NCI-H748 (cell line): ENCODE measurements around the gene ERCC2.
"Not testable (repeated sequence)": the region's sequence is repeated elsewhere in the genome, so short reads cannot be mapped to it uniquely, and the experiment has no call there.

ENCODE experiments used
- DNase-seq: peaks from one replicate; lab custom pipeline; 2025; ENCODE audit not compliant: unreplicated experiment; lab: John Stamatoyannopoulos, UW

ERCC2 gene

DNA sequence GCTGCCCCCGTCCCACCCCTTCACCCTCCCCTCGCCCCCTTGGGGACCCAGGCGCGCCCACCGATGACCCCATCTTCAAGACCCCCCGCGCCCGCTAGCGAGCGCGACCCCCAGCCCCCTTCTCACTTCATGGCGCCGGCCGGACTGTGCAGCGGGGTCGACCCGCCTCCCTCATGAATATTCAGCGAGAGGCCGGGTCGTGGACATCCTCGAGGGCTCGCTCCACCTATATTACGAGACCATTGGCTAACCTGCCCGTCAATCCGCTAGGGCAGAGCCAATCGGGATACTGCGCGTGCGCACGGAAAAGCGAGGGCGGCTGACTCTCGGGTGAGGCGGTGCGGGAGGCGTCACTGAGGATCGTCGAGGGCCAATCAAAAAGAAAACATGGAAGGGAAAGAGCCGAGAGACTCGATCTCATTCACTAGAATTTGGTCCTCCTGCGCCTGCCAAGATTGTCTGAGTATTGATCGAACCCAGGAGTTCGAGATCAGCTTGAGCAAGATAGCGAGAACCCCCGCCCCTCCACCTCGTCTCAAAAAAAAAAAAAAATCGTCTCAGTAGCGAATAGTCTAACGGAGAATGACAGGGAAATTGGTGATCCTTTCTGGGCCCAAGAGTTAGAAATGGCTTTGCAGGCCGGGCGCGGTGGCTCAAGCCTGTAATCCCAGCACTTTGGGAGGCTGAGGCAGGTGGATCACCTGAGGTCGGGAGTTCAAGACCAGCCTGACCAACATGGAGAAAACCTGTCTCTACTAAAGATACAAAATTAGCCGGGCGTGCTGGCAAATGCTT, at the start of gene ERCC2:
TSS of gene ERCC2 (minus strand) at position 164 of the 795 bp plus-strand sequence. CDS start at position 131, 33 bp downstream.
- peak; percentile 99 for DNase-seq

DNA sequence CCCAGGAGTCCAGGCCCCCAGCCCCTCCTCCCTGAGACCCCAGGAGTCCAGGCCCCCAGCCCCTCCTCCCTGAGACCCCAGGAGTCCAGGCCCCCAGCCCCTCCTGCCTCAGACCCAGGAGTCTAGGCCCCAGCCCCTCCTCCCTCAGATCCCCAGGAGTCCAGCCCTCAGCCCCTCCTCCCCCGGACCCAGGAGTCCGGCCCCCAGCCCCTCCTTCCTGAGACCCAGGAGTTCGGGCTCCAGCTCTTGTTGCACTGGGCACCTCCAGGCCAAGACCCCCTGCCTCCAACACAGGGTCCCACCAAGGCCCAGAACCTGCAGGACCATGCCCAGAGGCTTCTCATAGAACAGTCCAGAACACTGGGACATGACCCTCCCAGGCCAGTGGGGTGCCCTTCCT, 49.5 kb upstream of the ERCC2 start:
- DNase-seq = no peak

- no peak for DNase-seq
These were observed 49.0 kb upstream of the ERCC2 start for GRCh38 chr19:45419396-45419795.

DNA sequence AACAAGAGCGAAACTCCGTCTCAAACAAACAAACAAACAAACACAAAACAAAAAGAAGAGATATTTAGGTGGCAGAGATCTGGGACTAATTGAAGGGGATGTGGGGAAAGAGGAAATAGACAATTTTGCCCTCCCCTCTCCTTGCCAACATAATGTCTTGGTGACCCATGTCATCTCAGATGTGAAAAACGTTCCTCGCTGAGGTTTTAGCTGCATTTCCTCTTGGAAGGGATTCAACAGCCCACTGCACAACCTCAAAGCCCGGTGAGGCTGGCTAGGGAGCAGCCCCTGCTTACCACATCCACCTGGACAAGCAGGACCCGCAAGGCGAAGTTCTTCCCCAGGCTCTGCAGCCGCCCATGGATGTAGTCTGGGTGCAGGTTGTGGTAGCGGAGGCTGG, 48.4 kb upstream of the ERCC2 start:
- no peak for DNase-seq

- DNase-seq = no peak
These were observed 46.8 kb upstream of the ERCC2 start for GRCh38 chr19:45417151-45417550.

- no peak for DNase-seq
These were observed 44.1 kb upstream of the ERCC2 start for GRCh38 chr19:45414468-45414867.

DNA sequence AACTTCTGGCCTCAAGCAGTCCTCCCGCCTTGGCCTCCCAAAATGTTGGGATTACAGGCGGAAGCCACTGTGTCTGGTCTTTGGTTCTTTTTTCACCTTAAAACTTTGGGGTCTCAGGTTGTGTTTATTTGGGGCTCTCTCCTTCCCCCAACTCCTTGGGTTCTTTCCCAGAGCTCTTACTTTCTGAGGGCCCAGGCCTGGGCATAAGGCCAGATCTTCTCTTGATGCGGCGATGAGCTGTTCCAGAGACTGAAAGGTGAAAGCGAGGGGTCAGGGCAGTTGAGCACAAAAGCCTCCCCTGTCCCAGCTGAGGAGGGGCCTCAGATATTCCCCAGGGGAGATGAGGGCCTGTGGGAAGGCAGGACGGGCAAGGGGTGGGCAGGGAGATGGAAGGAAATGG, 43.1 kb upstream of the ERCC2 start:
- no peak for DNase-seq

DNA sequence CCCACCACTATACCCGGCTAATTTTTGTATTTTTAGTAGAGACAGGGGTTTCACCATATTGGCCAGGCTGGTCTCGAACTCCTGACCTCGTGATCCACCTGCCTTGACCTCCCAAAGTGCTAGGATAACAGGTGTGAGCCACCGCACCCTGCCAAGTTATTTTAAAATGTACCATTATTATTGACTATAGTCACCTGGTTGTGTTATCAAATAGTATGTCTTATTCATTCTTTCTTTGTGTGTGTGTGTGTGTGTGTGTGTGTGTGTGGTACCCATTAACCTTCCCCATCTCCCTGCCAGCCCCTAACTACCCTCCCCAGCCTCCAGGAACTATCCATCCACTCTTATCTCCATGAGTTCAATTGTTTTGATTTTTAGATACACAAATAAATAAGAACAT, 40.0 kb upstream of the ERCC2 start:
- DNase-seq = not testable (repeated sequence)

DNA sequence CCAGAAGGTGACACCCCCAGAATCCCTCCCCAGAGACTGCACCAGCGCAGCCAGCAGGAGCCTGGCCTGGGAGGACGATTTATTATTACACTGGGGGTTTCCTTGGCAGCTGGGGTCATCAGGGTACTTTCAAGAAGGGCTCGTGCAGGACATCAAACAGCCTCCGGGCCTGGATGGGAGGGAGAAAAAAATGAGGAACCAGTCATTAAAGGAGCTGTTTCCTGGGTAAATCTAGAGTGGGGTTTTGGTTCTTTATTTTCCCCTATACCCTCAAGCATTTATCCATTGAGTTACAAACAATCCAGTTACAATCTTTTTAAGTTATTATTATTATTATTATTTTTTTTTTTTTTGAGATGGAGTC, 39.2 kb upstream of the ERCC2 start:
- no peak for DNase-seq

GRCh38 chr19:45408830-45409556, 38.6 kb upstream of the ERCC2 start:
- DNase-seq = no peak

DNA sequence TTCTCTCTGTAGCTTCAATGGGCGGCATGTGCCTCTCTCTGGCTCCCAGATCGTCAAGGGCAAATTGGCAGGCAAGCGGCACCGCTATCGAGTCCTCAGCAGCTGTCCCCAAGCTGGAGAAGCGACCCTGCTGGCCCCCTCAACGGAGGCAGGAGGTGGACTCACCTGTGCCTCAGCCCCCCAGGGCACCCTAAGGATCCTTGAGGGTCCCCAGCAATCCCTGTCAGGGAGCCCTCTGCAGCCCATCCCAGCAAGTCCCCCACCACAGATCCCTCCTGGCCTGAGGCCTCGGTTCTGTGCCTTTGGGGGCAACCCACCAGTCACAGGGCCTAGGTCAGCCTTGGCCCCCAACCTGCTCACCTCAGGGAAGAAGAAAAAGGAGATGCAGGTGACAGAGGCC, 37.7 kb upstream of the ERCC2 start:
- DNase-seq = no peak

DNA sequence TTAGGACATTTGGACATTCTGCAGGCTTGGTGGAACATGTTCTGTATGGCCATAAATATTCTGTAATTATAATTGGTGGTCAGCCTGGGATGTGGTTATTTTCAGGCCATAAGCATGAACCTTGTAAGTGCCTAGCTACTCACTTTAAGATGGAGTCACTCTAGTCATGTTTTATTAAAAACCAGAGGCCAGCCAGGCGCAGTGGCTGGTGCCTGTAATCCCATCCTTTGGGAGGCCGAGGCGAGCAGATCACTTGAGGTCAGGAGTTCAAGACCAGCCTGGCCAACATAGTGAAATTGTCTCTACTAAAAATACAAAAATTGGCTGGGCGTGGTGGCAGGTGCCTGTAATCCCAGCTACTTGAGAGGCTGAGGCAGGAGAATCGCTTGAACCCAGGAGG, 37.2 kb upstream of the ERCC2 start:
- not testable (repeated sequence) for DNase-seq

- no peak for DNase-seq
These were observed 36.7 kb upstream of the ERCC2 start for GRCh38 chr19:45407091-45407375.

- peak; percentile 91 for DNase-seq
These were observed 36.1 kb upstream of the ERCC2 start, which contains the start of gene POLR1G for GRCh38 chr19:45406226-45407090. POLR1G (plus strand) TSS chr19:45406644; CDS start chr19:45406697, 53 bp downstream.

DNA sequence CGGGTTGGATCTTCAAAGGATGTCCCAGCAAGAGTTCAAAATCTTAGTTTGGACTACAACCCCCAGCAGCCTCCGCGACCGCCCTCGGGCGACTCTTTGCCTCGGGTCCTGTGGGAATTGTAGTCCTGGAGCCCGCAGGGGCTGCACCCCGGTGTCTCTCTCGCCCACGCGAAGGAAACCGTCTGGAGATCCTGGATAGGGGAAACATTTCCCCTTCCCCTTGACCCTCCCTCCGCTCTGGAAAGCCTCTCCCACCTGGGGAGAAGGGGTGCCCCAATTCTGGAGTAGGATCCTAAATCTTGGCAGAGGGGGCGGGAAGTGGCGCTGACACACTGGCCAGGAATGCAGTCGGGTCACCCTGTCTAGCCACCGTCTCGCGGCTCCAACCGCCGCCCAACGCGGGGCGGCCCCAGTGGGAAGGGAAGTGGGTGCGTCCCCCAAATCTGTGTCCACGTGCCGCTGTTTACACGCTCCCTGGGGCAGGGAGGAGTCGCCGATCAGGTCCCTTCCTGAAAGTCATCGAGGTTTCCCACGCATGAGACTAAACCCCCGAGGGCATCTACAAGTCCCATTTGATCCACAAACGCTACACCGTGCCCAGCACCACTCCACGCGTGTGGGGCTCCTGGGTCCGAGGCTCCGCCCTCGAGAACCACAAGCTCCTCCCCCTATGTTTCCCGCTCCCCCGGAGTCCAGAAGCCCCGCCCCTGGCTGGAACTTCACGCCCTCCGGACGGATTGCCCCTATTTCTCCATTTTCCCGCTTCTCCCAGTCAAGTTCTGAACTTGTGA, 35.3 kb upstream of the ERCC2 start:
- peak; percentile 96 for DNase-seq

DNA sequence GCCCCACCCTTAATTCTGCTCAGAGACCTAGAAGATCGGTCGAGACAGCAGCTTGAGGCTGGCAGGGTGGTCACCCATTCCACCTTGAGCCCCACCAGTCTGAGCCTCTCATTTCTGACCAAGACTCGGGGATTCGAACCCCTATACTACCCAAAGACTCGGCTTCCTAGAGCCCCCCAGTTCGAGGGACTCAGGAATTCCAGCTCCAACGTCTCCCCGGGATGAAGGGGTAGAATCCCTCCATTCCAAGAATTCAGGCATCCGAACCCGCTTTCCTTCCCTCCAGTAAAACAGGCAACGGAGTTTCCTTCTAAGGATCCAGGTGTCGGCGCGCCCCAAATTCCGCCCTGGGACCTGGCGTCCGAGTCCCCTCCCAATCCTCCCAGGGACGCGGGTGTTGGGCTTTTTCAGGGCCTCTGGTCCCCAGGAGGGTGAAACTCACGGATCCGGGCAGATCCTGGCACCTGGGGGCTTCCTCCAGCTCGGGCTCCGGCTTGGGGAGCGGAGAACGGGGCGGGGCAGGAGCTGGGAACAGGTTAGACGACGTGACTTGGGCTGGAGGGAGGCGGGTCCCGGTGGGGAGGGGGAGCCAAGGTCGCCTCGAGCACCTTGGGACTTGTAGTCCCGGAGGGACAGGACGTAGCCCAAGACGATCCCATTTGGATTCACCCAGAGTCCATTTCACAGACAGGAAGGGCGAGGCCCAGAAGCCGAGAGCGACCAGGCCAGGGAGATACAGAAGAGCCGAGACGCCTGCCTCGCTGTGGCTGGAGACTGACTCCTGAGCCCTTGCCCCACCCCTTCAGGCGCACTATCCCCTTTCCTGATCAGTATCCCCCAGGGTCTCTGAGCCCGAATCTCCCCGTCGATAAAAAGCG, 34.4 kb upstream of the ERCC2 start, which contains the start of gene PPP1R13L:
TSS of gene PPP1R13L (minus strand) at position 513 of the 878 bp plus-strand sequence. CDS start 6,751 bp downstream, outside the sequence.
- peak; percentile 97 for DNase-seq

GRCh38 chr19:45403781-45404556, 33.6 kb upstream of the ERCC2 start:
- peak; percentile 85 for DNase-seq

DNA sequence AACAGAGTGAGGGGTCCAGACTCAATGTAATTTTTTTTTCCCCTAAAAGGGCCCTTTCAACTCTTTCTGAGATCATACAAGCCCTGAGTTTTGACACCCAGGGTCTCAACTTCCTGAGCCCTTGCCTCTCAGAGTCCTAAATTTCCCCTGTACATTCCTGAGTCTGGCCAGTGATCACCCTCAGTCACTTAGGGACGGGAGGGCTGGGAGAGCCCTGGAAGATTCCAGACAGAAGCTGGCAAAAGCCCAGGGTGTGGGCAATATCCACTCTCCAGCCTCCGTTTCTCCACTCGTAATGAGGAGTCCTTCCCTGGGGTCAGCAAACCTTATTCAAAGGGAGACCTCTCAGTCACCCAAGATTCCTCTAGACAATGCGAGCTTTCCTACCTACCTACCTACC, 32.9 kb upstream of the ERCC2 start:
- DNase-seq = no peak
